T-helper 1 cell treated with Interleukin-12 subunit alpha and Interleukin-12 subunit beta and Interleukin-4 antibody, amounts not matched to agents 30 μg/mL and 1 μg/mL, for 36 hours (primary cell): Measurements from ENCODE around the gene FSD2.
"Not testable (repeated sequence)": the region's sequence is repeated elsewhere in the genome, so short reads cannot be mapped to it uniquely, and the experiment has no call there.

Source experiments
- H3K27ac Mint-ChIP-seq: one replicate; pipeline ENCODE4 v1.8.0; 2021; ENCODE audit warnings: mild to moderate bottlenecking, mixed read lengths
- H3K27me3 Mint-ChIP-seq: one replicate; pipeline ENCODE4 v1.8.0; 2021; ENCODE audit warnings: low read depth, mixed read lengths
- H3K36me3 Mint-ChIP-seq: one replicate; pipeline ENCODE4 v1.8.0; 2021; ENCODE audit warnings: low read depth, mixed read lengths
- H3K4me1 Mint-ChIP-seq: one replicate; pipeline ENCODE4 v1.8.0; 2021; ENCODE audit warnings: low read depth, mixed read lengths
- H3K4me3 Mint-ChIP-seq: one replicate; pipeline ENCODE4 v1.8.0; 2021; ENCODE audit warnings: mild to moderate bottlenecking, moderate library complexity, mixed read lengths
- H3K9me3 Mint-ChIP-seq: one replicate; pipeline ENCODE4 v1.8.0; 2021; ENCODE audit warnings: mixed read lengths

FSD2 gene

GRCh38 chr15:82839136-82839535 is 33.3 kb upstream of the FSD2 start:
- H3K36me3 Mint-ChIP-seq: peaks cover 38% of the 10 kb centered on the region

GRCh38 chr15:82838096-82838735 is 32.3 kb upstream of the FSD2 start:
- no peak overlapping the region for H3K27ac Mint-ChIP-seq
- H3K27me3 Mint-ChIP-seq: peaks cover 4% of the 10 kb centered on the region
- peaks cover 46% of the 10 kb centered on the region for H3K36me3 Mint-ChIP-seq
- H3K4me3 Mint-ChIP-seq: no peak overlapping the region
- H3K9me3 Mint-ChIP-seq: no peaks in the 10 kb centered on the region
- peaks cover 2% of the 10 kb centered on the region for H3K4me1 Mint-ChIP-seq

More at GRCh38 chr15:82839136-82839535, 33.3 kb upstream of the FSD2 start:
- no peak overlapping the region for H3K27ac Mint-ChIP-seq
- no peaks in the 10 kb centered on the region for H3K4me1 Mint-ChIP-seq
- no peak overlapping the region for H3K4me3 Mint-ChIP-seq
- H3K9me3 Mint-ChIP-seq: no peaks in the 10 kb centered on the region
- peaks cover 10% of the 10 kb centered on the region for H3K27me3 Mint-ChIP-seq

GRCh38 chr15:82835391-82835917 is 29.6 kb upstream of the FSD2 start:
- Mint-ChIP-seq H3K4me1 (peaks cover 28% of the 10 kb centered on the region), H3K9me3 (no peaks in the 10 kb centered on the region), H3K27ac (no peak overlapping the region), H3K27me3 (no peaks in the 10 kb centered on the region), H3K4me3 (no peak overlapping the region), H3K36me3 (peaks cover 71% of the 10 kb centered on the region)

- Mint-ChIP-seq H3K27me3 (no peaks in the 10 kb centered on the region), H3K9me3 (no peaks in the 10 kb centered on the region), H3K36me3 (peaks cover 81% of the 10 kb centered on the region), H3K4me1 (peaks cover 35% of the 10 kb centered on the region), H3K27ac (peak overlapping the region; percentile 90), H3K4me3 (no peak overlapping the region)
Observed at GRCh38 chr15:82833362-82833682, 27.5 kb upstream of the FSD2 start.

- H3K9me3 Mint-ChIP-seq: no peaks in the 10 kb centered on the region
- H3K27ac Mint-ChIP-seq: peak overlapping the region; percentile 90
- no peaks in the 10 kb centered on the region for H3K27me3 Mint-ChIP-seq
- peaks cover 81% of the 10 kb centered on the region for H3K36me3 Mint-ChIP-seq
- peaks cover 37% of the 10 kb centered on the region for H3K4me1 Mint-ChIP-seq
- H3K4me3 Mint-ChIP-seq: peak overlapping the region; percentile 63
Observed at GRCh38 chr15:82832601-82833361, 26.9 kb upstream of the FSD2 start.

GRCh38 chr15:82831894-82832600 is 26.2 kb upstream of the FSD2 start:
- H3K4me1 Mint-ChIP-seq: peaks cover 37% of the 10 kb centered on the region
- peaks cover 80% of the 10 kb centered on the region for H3K36me3 Mint-ChIP-seq
- no peaks in the 10 kb centered on the region for H3K27me3 Mint-ChIP-seq
- H3K9me3 Mint-ChIP-seq: no peaks in the 10 kb centered on the region
- H3K4me3 Mint-ChIP-seq: peak overlapping the region; percentile 63
- H3K27ac Mint-ChIP-seq: peak overlapping the region; percentile 90

GRCh38 chr15:82830427-82831173 is 24.7 kb upstream of the FSD2 start:
- Mint-ChIP-seq H3K9me3 (no peaks in the 10 kb centered on the region), H3K27ac (peak overlapping the region; percentile 31), H3K36me3 (peaks cover 77% of the 10 kb centered on the region), H3K4me1 (peaks cover 44% of the 10 kb centered on the region), H3K4me3 (no peak overlapping the region), H3K27me3 (no peaks in the 10 kb centered on the region)

GRCh38 chr15:82829234-82829633 is 23.4 kb upstream of the FSD2 start:
- Mint-ChIP-seq H3K36me3 (peaks cover 70% of the 10 kb centered on the region), H3K4me3 (no peak overlapping the region), H3K27ac (no peak overlapping the region), H3K4me1 (peaks cover 44% of the 10 kb centered on the region), H3K9me3 (no peaks in the 10 kb centered on the region), H3K27me3 (no peaks in the 10 kb centered on the region)

- no peaks in the 10 kb centered on the region for H3K27me3 Mint-ChIP-seq
- H3K36me3 Mint-ChIP-seq: peaks cover 60% of the 10 kb centered on the region
- no peak overlapping the region for H3K27ac Mint-ChIP-seq
- no peaks in the 10 kb centered on the region for H3K9me3 Mint-ChIP-seq
- H3K4me1 Mint-ChIP-seq: peaks cover 41% of the 10 kb centered on the region
- no peak overlapping the region for H3K4me3 Mint-ChIP-seq
Observed at GRCh38 chr15:82828075-82828474, 22.2 kb upstream of the FSD2 start.

- Mint-ChIP-seq H3K36me3 (peaks cover 48% of the 10 kb centered on the region), H3K9me3 (no peaks in the 10 kb centered on the region)
Observed at GRCh38 chr15:82823049-82823448, 17.2 kb upstream of the FSD2 start.

GRCh38 chr15:82821851-82822250 is 16.0 kb upstream of the FSD2 start:
- H3K27me3 Mint-ChIP-seq, H3K4me1 Mint-ChIP-seq, H3K9me3 Mint-ChIP-seq, H3K27ac Mint-ChIP-seq, H3K4me3 Mint-ChIP-seq: not testable (repeated sequence)
- H3K36me3 Mint-ChIP-seq: peaks cover 47% of the 10 kb centered on the region

More at GRCh38 chr15:82823049-82823448, 17.2 kb upstream of the FSD2 start:
- H3K27ac Mint-ChIP-seq: no peak overlapping the region
- no peaks in the 10 kb centered on the region for H3K27me3 Mint-ChIP-seq
- no peak overlapping the region for H3K4me3 Mint-ChIP-seq
- H3K4me1 Mint-ChIP-seq: peaks cover 9% of the 10 kb centered on the region

- peaks cover 48% of the 10 kb centered on the region for H3K36me3 Mint-ChIP-seq
- not testable (repeated sequence) for H3K27me3 Mint-ChIP-seq, H3K27ac Mint-ChIP-seq, H3K4me3 Mint-ChIP-seq, H3K9me3 Mint-ChIP-seq, H3K4me1 Mint-ChIP-seq
Observed at GRCh38 chr15:82821396-82821795, 15.5 kb upstream of the FSD2 start.

GRCh38 chr15:82820128-82820527 is 14.3 kb upstream of the FSD2 start:
- no peak overlapping the region for H3K4me3 Mint-ChIP-seq
- H3K36me3 Mint-ChIP-seq: peaks cover 49% of the 10 kb centered on the region
- H3K9me3 Mint-ChIP-seq: no peaks in the 10 kb centered on the region
- H3K27ac Mint-ChIP-seq: no peak overlapping the region
- H3K4me1 Mint-ChIP-seq: peaks cover 4% of the 10 kb centered on the region
- H3K27me3 Mint-ChIP-seq: no peaks in the 10 kb centered on the region

- H3K27ac Mint-ChIP-seq: no peak overlapping the region
- H3K4me3 Mint-ChIP-seq: no peak overlapping the region
- peaks cover 39% of the 10 kb centered on the region for H3K36me3 Mint-ChIP-seq
- H3K27me3 Mint-ChIP-seq: peaks cover 6% of the 10 kb centered on the region
- peaks cover 25% of the 10 kb centered on the region for H3K4me1 Mint-ChIP-seq
- H3K9me3 Mint-ChIP-seq: no peaks in the 10 kb centered on the region
Observed at GRCh38 chr15:82812994-82813393, 7.1 kb upstream of the FSD2 start.
